HL-60 (cell line): Measurements from ENCODE around the gene RASAL2.

Experiments used
- GABPA ChIP-seq: IDR thresholded peaks from 2 replicates; pipeline ENCODE4 v1.6.1; 2012; ENCODE audit warnings: low read depth
- SPI1 ChIP-seq: IDR thresholded peaks from 2 replicates; pipeline ENCODE4 v1.6.1; 2012; ENCODE audit warnings: low read depth, mild to moderate bottlenecking, borderline replicate concordance
- TF ChIP-seq, protein P1 (sequence below): IDR thresholded peaks from one replicate; pipeline ENCODE4 v1.5.1; 2011; ENCODE audit warnings: low read length, control low read depth, inconsistent platforms; ENCODE audit not compliant: insufficient read depth

DNA sequence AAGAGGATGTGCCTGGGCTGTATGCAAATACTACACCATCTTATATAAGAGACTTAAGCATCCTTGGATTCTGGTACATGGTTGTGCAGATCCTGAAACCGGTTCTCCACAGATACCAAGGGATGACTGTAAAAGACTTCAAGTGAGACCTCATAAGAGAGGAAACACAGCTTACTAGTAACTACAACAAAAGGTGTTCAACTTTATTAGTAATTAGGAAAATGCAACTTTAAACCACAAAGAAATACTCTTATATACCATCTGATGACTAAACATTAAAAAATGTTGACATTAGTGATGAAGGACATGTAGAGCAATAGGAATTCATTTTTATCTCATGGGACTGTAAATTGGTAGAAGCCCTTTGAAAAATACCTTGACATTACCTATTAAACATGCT lies 102.7 kb downstream of the RASAL2 start:
- TF ChIP-seq, protein P1, sequence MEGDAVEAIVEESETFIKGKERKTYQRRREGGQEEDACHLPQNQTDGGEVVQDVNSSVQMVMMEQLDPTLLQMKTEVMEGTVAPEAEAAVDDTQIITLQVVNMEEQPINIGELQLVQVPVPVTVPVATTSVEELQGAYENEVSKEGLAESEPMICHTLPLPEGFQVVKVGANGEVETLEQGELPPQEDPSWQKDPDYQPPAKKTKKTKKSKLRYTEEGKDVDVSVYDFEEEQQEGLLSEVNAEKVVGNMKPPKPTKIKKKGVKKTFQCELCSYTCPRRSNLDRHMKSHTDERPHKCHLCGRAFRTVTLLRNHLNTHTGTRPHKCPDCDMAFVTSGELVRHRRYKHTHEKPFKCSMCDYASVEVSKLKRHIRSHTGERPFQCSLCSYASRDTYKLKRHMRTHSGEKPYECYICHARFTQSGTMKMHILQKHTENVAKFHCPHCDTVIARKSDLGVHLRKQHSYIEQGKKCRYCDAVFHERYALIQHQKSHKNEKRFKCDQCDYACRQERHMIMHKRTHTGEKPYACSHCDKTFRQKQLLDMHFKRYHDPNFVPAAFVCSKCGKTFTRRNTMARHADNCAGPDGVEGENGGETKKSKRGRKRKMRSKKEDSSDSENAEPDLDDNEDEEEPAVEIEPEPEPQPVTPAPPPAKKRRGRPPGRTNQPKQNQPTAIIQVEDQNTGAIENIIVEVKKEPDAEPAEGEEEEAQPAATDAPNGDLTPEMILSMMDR, result no peak
- TF ChIP-seq GABPA, result no peak
- no peak for TF ChIP-seq SPI1
